HG03064 (cell line): ENCODE measurements around the gene ZBTB24.

Source experiments
- ATAC-seq: cut with Tn5 transposase; IDR thresholded peaks from one replicate; pipeline ENCODE4 v1.9.1; 2021; ENCODE audit warnings: low read depth; ENCODE audit not compliant: unreplicated experiment

ZBTB24 gene

GRCh38 chr6:109434456-109434855 is 48.6 kb downstream of the ZBTB24 start:
- no peak for ATAC-seq

- ATAC-seq: no peak
Observed at GRCh38 chr6:109429496-109429895, 53.5 kb downstream of the ZBTB24 start.

GRCh38 chr6:109428889-109429477 is 54.0 kb downstream of the ZBTB24 start:
- no peak for ATAC-seq

GRCh38 chr6:109424946-109425345 is 58.1 kb downstream of the ZBTB24 start:
- ATAC-seq: no peak

- ATAC-seq: no peak
Observed at GRCh38 chr6:109421184-109421583, 61.8 kb downstream of the ZBTB24 start.

- ATAC-seq: no peak
Observed at GRCh38 chr6:109420751-109421150, 62.3 kb downstream of the ZBTB24 start.

- ATAC-seq: no peak
Observed at GRCh38 chr6:109417646-109418045, 65.4 kb downstream of the ZBTB24 start.
